LNCAP (cell line): ENCODE results near the gene FKBP2.

Experiments
- TF ChIP-seq, protein P1 (sequence below): fragments of 450-650 bp; IDR thresholded peaks from 2 replicates; pipeline ENCODE4 v1.5.1; 2017; ENCODE audit warnings: mild to moderate bottlenecking

FKBP2 gene

DNA sequence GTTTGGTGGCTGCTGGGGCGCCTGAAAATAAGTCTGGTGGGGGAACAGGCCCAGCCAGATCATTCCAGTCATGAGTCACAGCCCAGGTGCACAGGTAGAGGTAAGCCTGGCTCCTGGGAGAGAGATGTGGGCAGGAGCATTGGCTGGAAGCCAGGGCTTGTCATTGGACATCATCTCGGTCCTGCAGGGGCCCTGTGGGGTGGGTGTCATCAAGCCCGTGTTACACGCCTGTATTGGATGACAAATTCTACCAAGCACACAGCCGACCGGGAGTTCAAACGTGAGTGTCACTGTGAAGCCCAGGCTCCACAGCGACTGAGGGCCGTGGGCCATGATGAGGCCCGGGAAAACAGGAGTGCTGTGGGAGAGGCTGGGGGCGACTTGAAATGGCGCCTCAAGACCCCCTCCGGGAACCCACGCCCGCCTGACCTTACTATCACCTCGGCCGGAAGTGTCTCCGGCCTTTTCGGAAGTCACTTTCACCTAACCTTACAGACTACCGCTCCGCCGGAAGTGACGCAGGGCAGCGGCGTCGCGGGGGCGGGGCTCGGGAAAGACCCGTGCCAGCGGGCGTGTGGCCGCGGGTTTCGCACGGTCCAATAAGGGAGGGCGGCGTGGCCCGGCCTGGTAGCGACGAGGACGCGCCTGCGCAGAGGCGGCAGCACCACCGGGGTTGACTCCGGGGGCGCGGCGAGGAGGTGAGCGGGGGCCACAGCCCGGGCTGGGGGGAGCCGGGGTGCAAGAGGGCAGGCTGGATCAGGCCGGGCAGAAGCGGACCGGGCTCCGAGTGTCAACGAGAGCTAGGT lies at the start of gene FKBP2:
Gene FKBP2 (plus strand): TSS at position 661 of the 806 bp plus-strand sequence. CDS start 1,293 bp downstream, outside the sequence.
- TF ChIP-seq, protein P1, sequence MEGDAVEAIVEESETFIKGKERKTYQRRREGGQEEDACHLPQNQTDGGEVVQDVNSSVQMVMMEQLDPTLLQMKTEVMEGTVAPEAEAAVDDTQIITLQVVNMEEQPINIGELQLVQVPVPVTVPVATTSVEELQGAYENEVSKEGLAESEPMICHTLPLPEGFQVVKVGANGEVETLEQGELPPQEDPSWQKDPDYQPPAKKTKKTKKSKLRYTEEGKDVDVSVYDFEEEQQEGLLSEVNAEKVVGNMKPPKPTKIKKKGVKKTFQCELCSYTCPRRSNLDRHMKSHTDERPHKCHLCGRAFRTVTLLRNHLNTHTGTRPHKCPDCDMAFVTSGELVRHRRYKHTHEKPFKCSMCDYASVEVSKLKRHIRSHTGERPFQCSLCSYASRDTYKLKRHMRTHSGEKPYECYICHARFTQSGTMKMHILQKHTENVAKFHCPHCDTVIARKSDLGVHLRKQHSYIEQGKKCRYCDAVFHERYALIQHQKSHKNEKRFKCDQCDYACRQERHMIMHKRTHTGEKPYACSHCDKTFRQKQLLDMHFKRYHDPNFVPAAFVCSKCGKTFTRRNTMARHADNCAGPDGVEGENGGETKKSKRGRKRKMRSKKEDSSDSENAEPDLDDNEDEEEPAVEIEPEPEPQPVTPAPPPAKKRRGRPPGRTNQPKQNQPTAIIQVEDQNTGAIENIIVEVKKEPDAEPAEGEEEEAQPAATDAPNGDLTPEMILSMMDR, result no peak

DNA sequence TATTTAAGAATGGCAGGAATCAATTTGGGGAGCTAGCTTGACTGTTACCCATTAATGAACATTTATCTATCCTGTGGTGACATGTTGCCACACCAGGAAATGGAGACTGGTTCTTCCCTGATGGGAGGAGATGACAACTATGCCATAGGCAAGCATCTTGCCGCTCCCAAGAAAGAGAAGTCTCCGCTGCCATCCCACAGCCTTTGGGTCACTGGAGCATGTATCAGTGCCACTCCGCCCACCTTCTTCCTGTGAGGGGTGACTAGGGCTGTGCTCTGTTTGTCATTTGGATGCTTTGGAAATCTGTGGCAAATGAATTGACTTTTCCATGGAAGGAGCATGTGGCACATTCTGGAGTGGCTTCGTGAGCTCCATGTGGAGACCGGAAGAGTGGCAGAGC lies 48.5 kb upstream of the FKBP2 start:
- TF ChIP-seq, protein P1, result no peak

DNA sequence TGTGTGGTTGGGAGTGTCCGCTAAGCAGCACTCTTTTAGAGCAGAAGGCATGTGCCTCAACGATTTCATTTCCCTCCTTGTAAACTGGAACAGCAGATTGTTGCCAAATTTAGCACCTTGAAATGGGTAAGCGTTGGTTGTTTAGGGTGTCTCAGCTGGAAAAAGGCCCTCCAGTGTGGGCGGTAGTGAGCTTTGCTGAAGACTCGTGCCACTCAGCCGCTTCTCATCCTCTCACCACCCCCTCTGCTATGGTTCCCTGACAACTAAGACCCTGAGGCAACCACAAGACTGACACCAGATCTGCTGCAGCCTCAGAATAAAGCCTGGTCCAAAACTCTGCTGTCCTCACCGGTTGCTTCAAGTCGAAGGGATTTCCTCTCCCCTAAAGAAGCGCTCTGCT lies 44.3 kb upstream of the FKBP2 start:
- TF ChIP-seq, protein P1, result no peak

DNA sequence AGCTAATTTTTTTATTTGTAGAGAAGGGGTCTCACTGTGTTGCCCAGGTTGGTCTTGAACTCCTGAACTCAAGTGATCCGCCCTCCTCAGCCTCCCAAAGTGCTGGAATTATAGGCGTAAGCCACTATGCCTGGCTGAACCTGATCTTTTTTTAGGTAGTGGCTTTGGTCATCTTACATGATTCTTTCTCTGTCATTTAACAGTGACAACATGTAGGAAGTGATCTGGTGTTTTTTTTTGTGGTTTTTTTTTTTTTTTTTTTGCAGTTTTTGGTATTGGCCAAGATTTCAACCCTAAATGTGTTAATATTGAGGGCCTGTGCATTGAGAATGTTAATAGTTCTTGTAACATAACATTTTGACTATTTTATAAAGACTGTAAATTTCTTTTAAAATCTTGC lies 42.4 kb upstream of the FKBP2 start:
- TF ChIP-seq, protein P1, result no peak

DNA sequence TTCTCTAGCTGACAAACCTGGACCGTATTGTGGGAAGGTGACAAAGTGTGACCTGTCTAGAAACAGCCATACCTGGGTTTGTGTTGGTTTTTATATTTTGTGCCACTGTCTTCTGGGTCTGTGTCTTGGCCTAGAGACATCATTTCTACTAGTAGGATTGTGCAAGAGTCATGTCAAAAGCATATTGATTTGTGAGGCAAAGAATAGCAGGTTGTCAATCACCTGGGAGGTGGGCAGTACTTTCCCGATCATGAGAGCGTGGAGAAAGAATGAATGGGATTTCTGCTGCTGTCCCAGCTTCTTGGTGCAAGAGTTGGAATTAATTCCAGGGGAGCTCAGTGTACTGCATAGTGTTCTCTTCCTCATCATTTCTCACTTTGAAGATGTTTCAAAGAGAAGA lies 39.4 kb upstream of the FKBP2 start:
- TF ChIP-seq, protein P1, result no peak

DNA sequence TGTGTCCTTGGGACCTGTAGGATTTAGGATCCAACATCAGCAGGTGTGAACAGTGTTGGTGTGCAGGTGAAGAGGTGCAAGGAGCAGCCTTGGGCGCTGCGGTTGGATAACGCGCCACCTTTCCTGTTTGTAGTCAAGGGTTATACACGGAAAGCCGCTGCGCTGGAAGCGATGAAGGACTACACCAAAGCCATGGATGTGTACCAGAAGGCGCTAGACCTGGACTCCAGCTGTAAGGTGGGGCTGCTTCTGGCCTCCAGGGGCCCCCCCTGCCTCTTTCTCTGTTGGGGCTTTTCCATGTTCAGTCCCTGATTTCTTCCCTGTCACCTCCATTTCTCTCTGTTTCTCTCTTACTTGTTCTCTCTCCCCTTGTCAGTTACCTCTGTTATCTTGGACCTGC lies 37.9 kb upstream of the FKBP2 start:
- TF ChIP-seq, protein P1, result no peak

DNA sequence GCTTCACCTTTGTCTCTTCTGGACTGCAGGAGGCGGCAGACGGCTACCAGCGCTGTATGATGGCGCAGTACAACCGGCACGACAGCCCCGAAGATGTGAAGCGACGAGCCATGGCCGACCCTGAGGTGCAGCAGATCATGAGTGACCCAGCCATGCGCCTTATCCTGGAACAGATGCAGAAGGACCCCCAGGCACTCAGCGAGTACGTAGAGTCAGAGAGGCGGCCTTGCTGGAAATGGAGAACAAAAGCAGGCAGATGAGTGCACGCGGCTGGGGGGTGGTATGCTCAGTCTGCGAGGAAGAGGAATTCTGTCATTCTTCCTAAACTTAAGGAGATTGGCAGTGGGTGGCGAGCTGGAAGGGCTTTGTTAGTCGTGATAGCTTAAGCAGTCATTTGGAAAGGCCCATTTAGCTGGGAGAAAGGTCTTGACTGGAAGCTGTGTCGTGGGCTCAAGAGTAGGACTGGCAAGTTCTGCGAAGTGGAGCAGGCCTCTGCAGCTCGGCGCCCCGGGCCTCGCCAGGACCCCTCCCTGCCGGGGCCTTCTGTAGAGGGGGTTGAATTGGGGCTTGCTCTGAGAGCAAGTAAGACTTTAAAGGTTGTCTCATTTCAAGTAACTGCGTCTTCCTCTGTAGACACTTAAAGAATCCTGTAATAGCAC lies 37.3 kb upstream of the FKBP2 start:
- TF ChIP-seq, protein P1, result no peak
